Measurements from ENCODE around the gene STK10.

Gene STK10

DNA sequence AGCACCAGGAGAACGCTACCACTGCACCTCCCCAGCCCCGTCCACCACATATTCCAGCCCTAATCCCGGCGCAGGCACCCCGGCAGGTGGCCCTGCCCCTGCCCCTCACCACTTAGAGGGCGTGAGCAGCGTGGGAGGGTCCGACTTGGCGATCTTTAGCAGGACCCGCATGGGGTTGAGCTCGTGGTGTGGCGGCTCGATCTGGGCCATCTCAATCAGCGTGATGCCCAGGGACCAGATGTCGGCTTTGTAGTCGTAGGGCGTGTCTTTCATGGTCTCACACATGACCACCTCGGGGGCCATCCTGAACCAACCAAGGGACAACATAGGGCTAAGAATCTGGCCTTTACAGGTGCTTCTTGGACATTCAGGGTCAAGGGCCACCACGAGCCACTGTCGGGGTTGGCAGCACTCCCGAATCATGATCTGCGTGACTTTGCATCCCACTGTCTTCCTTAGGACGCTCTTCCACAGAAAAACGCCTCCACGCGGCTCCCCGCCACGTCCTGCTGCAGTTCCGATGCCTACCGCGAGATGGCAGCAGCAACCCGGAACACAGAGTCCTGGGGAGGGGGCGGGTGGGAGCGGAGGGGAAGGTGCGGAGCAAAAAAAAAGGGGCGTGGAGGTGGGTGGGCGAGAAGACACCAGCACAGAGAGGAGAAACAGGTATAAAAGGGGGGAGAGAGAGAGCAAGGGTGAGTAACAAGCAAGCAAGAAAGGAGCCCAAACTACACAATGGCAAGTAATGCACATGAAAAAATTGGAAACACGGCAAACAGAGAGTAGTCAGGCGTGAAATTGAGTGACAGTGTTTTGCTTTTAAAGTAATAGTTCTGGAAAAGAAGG lies 81.3 kb downstream of the STK10 start:
- no peak for DNase-seq (ENCODE audit: low spot score)

DNA sequence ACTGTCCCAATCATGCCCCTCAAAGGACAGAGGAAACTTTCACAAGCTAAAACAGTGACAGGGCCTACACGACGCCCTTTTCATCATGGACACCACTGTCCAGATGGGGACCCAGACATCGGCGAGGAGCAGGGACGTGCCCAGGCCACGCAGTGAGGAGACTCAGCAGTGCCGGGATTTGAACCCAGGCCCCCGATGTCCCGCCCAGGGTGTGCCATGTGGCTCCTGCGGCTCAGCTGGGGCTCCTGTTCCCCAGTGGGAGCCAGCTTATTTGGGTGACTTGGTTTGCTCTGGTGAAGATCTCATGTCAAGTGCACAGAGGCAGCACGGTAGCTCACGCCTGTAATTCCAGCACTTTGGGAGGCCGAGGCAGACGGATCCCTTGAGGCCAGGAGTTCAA lies 82.2 kb downstream of the STK10 start:
- DNase-seq (ENCODE audit: low spot score), result no peak

DNA sequence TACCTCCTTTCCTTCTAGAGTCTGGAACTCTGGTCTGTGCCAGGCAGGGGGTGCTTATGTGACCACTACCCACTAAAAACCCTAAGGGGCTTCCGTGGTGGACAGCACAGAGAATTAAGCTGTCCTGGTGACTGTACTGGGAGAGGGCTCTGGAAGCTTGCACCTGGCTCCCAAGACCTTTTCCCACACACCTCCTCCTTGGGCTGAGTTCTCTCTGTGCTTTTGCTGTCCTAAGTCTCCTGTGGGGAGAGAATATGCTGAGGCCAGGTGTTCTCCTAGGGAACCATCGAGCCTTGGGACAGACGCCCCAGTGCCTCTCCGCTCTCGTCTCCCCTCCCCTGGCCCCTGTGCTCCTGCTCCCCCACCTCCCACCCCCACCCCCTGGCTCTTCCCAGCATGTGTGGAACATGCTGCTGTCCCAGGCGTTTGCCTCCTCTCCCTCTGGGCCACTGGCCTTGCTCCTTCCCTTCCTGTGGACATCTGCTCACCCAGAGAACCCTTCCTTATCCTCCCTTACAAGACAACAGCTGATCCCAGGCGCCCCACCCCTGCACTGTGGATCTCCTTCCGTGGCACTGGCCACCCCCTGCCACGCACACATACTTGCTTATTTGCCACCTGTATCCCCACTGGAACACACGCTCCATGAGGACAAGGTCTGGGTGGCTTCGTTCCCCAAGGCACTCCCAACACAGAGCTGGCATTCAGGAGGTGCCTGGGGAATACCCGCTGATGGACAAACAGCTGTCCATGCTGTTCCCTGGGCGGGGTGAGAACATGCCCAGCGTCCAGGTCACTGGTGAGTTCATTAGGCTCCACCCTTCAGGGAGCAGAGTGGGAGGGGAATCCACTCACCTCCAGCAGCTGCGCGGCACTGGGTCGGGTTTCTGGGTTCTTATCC lies 83.0 kb downstream of the STK10 start:
- DNase-seq (ENCODE audit: low spot score), result no peak

DNA sequence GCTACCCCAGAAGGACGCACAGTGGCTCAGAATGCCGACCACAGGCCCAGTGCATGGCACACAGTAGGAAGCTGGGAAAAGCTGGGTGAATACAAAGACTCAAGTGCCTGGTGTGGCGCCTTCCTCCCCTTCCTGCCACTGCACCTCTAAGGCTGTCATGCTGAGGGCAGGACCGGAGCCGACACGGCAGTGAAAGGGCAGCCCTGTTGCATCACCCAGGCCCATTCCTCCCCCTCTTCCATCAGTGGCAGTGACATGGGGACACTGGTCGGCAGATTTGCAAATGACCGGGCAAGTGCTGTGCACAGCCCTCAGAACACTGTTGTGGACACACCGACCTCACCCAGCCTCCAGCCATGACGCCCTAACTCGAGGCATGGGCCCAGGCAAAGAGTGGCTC lies 84.0 kb downstream of the STK10 start:
- peak; percentile 45 for DNase-seq (ENCODE audit: low spot score)

DNA sequence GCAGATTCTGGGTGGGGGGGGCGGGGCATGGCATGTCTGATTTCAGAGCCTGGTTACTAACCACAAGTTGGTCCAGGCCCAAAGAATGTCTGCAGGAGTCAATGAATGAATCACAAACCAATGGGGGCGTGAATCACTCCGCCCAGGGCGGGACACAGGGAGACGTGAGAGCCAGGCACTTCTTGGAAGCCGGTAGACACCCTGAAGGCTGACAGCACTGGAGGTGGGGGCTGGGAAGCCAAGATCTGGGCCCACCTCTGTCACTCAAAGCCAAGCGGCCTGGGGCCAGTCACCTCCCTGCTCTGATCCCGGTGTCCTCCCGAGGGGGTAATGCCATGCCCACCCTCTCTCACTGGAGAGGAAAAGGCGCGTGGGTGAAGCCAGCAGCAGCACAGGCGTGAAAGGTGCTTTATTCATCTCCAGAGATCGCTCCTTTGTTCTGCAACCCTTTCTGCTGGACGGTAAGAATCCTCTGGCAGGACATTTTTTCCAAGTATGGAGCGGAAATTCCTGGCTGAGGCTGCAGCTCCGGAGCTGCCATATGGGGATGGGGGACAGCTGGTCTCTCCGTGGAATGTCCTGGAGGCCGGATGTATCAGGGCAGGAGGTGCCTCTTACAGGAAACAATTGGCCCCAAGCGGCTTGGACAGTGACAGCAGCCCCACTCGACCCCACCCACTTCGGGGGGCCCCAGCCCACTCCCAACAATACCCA lies 85.0 kb downstream of the STK10 start:
- DNase-seq (ENCODE audit: low spot score), result peak; percentile 89

DNA sequence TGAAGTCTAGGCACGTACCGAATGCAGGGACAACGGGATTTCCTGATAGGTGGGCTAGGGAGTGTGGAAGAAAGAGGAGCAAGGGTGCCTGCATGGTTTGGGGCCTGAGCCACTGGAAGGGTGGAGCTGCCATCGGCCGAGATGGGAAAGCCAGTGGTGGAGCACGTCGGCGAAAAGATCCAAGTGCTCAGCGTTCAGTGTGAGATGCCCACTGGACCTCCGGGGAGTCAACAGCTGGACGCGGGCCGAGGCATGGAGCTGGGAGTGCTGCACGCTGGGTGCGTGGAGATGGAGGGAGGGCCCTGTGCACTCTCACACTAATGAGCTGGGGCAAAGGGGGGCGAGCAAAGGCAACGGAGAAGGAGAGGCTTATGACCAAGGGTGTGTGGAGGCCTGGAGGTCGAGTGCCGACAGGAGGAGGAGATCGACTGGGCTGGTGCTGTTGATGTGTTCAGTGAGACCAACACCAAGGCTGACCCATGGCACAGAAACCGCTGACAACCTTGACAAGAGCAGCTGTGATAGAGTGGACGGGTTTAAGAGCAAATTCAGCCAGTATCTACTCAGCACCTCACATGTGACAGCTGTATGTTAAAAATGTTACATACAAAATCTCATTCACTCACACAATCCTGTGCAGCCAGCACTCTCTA lies 85.7 kb downstream of the STK10 start:
- DNase-seq (ENCODE audit: low spot score), result no peak

DNA sequence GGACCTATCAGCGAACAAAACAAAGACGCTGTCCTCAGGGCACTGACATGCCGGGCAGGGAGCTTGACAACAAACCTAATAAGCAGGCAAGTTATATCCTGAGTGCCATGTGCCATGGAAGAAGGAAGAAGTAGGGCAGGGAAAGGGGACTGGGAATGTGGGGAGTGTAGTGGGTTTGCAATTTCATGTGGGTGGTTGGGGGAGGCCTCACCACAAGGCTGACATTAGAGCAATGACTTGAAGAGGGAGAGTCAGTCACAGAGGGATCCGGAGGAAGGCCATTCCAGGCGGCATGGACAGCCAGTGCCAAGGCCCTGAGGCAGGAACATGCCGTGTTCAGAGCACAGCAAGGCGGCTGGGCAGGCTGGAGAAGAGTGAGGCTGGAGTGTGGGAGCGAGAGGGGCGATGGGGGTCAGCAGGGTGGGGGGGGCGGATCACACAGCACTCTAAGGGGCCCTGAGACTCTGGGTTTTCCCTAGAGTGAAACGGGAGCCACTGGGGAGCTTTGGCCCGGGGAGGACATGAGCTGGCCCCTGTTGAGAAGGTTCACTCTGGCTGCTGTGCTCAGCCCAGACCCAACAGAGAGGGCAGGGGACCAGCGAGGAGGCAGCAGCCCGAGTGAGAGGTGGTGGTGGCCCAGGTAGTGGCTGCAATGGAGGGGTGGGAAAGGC lies 86.3 kb downstream of the STK10 start:
- DNase-seq (ENCODE audit: low spot score), result no peak

DNA sequence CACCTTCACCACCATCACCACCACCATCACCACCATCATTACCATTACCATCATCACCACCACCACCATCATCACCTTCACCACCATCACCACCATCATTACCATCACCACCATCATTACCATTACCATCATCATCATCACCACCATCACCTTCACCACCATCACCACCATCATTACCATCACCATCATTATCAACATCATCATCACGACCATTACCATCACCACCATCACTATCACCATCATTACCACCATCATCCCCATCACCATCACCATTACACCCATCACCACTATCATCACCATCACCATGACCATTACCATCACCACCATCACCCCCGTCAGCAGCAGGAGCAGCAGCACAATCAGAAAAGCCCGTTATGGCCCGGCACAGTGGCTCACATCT lies 89.1 kb downstream of the STK10 start:
- DNase-seq (ENCODE audit: low spot score), result no peak

DNA sequence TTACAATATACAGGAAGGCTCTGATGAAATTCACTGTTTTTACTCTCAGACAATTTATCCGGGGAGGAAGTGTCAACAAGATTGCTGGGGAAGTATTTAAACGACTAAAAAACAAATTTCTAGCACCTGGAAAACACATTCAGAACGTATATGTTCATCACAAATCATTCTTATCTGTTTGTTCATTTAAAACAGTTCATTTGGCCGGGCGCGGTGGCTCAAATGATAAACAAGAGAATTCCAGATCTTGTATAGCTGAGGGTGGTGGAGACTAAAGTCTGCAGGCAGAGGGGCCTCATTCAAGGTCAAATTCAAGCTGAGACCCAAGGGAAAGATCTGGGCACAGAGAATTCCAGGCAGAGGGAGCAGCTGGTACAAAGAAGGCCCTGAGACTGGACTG lies 90.0 kb downstream of the STK10 start:
- no peak for DNase-seq (ENCODE audit: low spot score)

DNA sequence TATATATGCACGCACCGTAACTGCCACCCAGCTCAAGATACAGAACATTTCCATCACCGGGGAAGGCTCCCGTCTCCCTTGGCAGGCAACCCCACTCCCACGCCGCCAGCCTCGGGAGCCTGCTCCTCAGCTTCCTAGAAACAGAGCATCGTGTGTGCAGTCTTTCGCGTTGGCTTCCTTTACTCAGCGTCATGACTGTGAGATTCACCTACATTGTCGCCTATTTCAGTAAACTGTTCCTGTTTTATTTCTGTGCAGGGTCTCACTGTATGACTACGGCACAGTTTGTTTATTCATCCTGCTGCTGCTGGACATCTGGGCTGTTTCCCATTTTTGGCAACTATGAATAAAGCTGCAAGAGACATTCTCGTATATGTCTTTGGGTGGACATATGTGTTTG lies 90.7 kb downstream of the STK10 start:
- no peak for DNase-seq (ENCODE audit: low spot score)

DNA sequence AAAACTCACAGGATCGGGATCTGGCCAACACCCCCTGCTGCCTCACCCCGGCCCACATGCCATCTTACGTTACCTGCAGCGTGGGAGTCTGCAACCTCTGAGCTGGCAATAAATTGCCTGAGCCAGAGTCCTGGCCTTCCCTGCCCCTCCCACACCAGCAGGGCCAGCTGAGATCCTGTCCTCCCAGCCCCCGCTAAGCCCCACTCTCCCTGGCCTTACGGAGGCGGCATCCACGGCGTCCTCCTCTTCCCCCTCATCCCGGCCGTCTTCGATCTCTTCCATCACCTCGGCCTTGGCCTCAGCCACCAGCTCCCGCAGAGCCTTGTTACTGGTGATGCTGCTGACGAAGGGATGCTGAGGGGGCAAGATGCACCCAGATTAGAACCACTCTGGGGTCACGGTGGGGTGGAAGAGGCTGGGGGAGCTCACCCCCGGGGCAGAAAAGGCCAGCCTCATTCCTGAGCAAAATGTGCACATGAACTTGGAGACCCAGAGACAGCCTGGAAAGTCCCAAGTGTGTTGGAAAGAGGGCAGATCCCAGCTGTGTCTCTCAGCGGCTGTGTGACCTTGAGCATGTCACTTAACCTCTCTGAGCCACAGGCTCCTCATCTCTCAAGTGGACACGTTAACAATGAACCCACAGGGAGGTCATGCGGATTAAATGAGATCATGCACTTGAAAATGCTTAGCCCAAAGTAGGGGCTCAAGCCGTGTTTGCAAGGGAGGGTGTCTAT lies 91.7 kb downstream of the STK10 start:
- DNase-seq (ENCODE audit: low spot score), result no peak

DNA sequence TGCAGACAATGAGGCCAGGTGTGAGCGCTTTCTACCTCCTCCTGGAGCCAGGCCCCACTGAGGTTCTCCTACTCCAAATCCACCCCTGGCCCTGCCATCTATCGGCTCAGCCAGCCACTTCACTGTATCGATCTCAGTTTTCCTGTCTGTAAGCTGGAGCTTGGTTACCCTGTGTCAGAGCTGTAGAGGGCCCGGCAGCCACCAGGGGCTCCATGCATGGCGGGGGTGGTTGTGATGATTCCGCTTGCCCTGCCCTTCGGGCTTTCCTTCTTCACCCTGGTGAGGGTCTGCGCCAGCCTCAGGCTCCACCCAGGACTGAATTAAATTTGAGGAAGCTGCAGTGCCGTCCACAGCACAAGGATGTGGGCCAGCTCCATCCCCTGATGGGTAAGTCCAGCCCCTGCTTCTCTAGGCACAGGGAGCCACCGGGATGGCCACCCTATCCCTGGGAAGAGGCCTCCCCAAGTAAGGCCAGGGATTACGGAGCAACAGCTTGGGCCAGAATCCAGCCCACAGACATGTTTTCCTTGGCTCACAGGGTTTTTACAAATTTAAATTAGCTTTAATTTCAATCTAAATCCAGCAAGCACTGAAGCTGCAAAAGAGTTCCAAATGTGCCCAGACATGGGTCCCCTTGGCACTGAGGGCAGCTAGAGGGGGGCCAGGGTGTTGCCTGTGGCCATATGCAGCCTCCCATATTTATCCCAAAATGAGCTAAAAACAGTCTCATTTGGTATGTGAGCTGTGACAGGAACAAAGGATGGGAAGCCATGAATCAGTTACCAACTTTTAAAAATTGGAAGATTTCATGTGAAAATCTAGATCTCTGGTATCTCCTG lies 92.4 kb downstream of the STK10 start:
- no peak for DNase-seq (ENCODE audit: low spot score)

DNA sequence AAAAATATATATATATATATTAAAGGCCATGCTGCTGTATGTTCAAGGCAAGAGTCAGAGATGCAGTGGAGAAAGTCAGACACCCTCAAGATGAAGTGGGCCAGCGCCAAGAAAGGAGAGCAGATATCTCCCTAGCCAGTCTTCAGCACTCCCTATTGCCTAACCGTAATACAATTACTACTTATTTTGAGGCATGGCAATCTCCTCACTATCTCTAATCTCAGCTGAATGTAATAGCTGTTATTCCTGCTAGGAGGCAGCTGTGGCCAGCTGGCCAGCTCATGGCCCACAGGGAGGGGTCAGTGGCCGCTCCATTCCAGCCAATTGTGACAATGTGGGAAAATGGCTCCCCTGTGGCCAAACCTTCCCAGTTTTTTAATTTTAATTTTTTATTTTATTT lies 94.1 kb downstream of the STK10 start:
- no peak for DNase-seq (ENCODE audit: low spot score)

DNA sequence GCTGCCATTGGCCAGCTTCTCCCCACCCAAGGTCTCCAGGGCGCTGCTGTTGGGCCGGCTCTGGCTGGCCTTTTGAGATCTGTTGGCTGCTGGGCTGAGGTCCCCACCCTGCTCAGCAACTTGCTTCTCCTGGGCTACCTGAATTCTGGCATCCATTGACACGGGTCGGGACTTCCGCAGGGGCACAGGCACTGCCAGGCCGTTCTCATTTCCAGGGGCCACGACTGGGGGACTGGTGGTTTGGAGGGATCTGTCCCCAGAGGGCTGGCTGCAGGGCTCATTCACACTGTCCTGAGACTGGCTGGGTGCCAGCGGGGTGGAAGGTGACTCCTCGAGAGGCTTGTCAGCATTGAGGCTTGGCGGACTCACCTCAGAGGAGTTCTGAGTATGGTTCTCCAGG lies 94.5 kb downstream of the STK10 start:
- DNase-seq (ENCODE audit: low spot score), result no peak

DNA sequence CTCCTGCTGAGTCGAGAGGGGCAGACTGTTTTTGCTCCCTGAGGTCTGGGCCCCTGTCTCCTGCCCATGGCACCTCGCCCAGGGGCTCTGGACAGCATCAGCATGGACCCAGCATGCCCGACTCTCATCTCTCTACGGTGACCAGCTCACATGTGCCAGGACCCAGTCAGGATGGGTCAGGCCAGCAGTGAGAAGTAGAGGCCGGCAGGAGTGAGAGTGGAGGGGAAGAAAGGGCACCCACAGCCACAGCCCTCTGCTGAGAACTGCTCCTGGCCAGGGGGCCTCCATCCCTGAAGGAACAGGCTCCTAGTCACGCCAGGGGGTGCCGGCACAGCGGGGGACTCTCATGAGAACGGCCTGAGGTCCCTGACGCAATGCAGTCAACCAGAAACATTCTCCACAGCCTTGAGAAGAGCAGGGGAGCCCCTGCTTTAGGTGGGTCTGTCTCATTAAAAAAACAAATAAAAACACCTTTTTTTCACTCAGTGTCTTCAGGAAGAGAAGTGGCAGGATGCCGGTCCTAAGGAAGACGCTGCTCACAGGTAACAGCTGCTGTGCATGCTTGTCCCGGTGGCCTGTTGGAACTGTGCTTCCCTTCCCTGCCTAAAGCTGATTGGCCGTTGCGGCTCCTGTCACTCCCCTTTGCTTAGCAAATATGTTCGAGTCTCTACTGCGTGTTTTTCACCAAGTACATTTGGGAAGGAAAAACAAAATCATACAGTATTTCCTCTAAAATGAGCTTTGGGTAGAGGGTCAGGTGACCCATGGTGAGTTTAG lies 95.9 kb downstream of the STK10 start:
- no peak for DNase-seq (ENCODE audit: low spot score)

DNA sequence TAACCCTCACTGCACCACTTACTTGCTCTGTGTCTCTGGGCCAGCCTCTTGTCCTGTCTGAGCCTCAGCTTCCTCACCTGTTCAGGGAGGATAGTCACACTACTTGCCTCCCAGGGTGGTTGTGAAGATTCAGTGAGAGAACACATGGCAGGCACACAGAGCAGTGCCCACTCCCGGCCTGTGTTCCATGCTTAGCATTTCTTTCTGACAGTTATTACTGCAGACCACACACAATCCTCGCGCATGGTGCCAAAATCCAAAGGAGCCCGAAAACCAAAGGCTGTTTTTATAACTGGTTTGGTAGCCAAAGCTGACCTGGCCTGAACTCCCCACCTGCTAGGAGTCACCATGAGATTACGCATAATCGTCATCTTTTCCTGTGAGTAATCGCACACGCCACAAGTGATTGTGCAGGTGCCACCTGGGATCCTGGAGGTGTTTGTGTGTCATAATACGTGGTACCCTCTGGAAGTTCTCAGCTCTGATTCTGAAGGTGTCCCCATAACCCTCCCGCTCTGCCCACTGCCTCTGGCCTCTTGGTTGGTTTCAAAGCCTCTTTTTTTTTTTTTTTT lies 97.0 kb downstream of the STK10 start:
- DNase-seq (ENCODE audit: low spot score), result no peak

DNA sequence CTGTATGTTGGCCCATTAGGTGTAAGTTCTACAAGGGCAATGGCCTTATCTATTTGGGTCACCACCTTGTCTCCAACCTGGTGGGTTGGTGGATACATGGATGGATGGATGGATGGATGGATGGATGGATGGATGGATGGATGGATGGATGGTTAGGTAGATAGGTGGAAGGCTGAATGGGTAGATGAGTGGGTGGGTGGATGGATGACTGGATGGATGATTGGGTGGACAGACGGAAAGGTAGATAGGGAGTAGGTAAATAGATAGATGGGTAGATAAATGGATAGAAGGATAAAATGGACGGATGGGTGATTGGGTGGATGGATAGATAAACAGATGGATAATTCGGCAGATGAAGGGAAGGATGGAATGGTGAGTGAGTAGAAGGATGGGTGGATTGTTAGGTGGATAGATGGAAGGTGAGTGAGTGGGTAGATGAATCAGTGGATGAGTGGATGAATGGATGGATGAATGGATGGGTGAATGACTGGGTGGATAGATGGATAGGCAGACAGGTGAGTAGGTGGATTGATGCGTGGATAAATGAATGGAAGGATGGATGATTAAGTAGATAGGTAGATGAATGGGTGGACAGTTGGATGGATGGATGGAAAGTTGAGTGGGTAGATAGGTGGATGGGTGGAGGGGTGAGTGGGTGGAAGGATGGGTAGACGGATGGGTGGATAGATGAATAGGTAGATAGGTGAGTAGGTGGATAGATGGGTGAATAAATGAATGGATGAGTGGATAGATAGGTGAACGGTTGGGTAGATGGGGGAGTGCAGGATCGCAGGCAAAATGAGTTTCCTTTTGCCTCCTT lies 98.5 kb downstream of the STK10 start:
- DNase-seq (ENCODE audit: low spot score), result no peak

DNA sequence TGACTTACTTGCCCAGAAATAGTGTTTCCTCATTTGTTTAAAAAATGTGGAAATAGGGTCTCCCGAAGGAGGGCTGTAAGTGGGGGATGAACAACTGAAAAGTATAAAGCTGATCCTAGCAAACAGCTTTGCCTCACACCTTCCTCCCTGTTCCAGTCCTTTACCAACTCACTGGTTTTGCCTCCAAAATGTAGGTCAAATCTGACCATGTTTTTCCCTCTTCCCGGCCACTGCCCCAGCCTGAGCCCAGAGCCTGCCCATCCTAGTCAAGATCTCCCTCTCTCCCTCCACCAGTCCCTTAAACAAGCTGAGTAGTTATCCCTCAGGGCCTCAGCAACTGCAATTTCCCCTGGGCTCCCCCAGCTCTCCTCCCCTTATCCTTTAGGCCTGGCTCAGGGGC lies 99.2 kb downstream of the STK10 start:
- DNase-seq (ENCODE audit: low spot score), result no peak
